Keratinocyte (primary cell): ENCODE measurements around the gene ROBO2. TPM values are rescaled to one million over a fixed set of nuclear protein-coding genes. Genes with fewer than 3 reads are reported as not detected.

Experiments used
- DNase-seq: peaks from one replicate; pipeline ENCODE4 v3.0.0-alpha.2; 2011; ENCODE audit warnings: low read depth, missing footprints, low spot score
- FAIRE-seq: peaks from 2 replicates; lab custom pipeline; 2011; peaks lifted over from hg19 to GRCh38; lab: Jason Lieb, UNC
- H2AFZ ChIP-seq: 2 replicates; pipeline ENCODE4 v1.6.0; 2012; ENCODE audit warnings: low read length, control low read depth, inconsistent platforms; ENCODE audit not compliant: control insufficient read depth
- H3K27ac ChIP-seq: 2 replicates; pipeline ENCODE4 v1.5.1; 2011; ENCODE audit warnings: low read length; ENCODE audit not compliant: control insufficient read depth, insufficient read depth
- H3K27me3 ChIP-seq: 3 replicates; pipeline ENCODE4 v1.6.0; 2011; ENCODE audit warnings: low read length; ENCODE audit not compliant: control insufficient read depth, insufficient read depth; ENCODE audit errors: extremely low read depth
- H3K36me3 ChIP-seq, 2 experiments: 2 replicates in 1 of 2; 3 replicates in 1 of 2; pipeline ENCODE4 v1.5.1; 2011; ENCODE audit warnings: low read length in 2 of 2, mild to moderate bottlenecking in 1 of 2; ENCODE audit not compliant: control insufficient read depth in 2 of 2, insufficient read depth in 2 of 2; ENCODE audit errors: extremely low read depth in 1 of 2
- H3K4me1 ChIP-seq: 3 replicates; pipeline ENCODE4 v1.5.1; 2011; ENCODE audit warnings: low read length; ENCODE audit not compliant: control insufficient read depth, insufficient read depth; ENCODE audit errors: extremely low read depth
- H3K4me2 ChIP-seq: 3 replicates; pipeline ENCODE4 v1.6.0; 2011; ENCODE audit warnings: low read depth, low read length; ENCODE audit not compliant: control insufficient read depth, insufficient read depth; ENCODE audit errors: extremely low read depth
- H3K4me3 ChIP-seq, 3 experiments: fragments of 200-600 bp in 1 of 3; sonication (generic) in 1 of 3; 2 replicates in 2 of 3; 3 replicates in 1 of 3; pipeline ENCODE4 v1.5.1; 2011 to 2016; ENCODE audit warnings: low read length in 3 of 3, mild to moderate bottlenecking in 3 of 3, control low read depth in 2 of 3, inconsistent platforms in 1 of 3, low read depth in 1 of 3, mixed read lengths in 1 of 3, mixed run types in 1 of 3, moderate library complexity in 1 of 3; ENCODE audit not compliant: control insufficient read depth in 2 of 3, insufficient read depth in 2 of 3; ENCODE audit errors: extremely low read depth in 1 of 3
- H3K79me2 ChIP-seq: 2 replicates; pipeline ENCODE4 v1.6.0; 2012; ENCODE audit warnings: low read length; ENCODE audit not compliant: control insufficient read depth, insufficient read depth
- H3K9ac ChIP-seq: 3 replicates; pipeline ENCODE4 v1.6.0; 2011; ENCODE audit warnings: low read length; ENCODE audit not compliant: control insufficient read depth, insufficient read depth; ENCODE audit errors: extremely low read depth
- H3K9me1 ChIP-seq: 3 replicates; pipeline ENCODE4 v1.6.0; 2011; ENCODE audit warnings: low read length; ENCODE audit not compliant: control insufficient read depth, insufficient read depth; ENCODE audit errors: extremely low read depth
- H3K9me3 ChIP-seq: 2 replicates; pipeline ENCODE4 v1.5.1; 2012; ENCODE audit warnings: low read depth, low read length; ENCODE audit not compliant: control insufficient read depth
- H4K20me1 ChIP-seq: 3 replicates; pipeline ENCODE4 v1.6.0; 2011; ENCODE audit warnings: low read length; ENCODE audit not compliant: control insufficient read depth, insufficient read depth; ENCODE audit errors: extremely low read depth
- EZH2 ChIP-seq: IDR thresholded peaks from one replicate; pipeline ENCODE4 v1.6.1; 2012; ENCODE audit warnings: inconsistent platforms, mild to moderate bottlenecking, low read length, moderate library complexity
- dilution Hi-C: fragments of 300-500 bp; cut with MboI; formaldehyde crosslinking; loops from one replicate; pipeline ENCODE4 v1.7.0; 2020; ENCODE audit warnings: low sequenced_read_pairs; ENCODE audit not compliant: extremely low pct_ligation_motif_present
- polyA plus RNA-seq, 5 experiments: library from polyadenylated mRNA; depleted of rRNA in 3 of 5; stranded (reverse) in 3 of 5; stranded (forward) in 1 of 5; unstranded in 1 of 5; fragments of >200 nt; gene quantifications; 1 replicate in 1 of 5; 2 replicates in 3 of 5; 3 replicates in 1 of 5; pipeline versions ENCODE4 v1.2.1 to v1.2.3, GENCODE V29; 2011 to 2012; ENCODE audit warnings: missing spikeins in 2 of 5, low read depth in 1 of 5, low replicate concordance in 1 of 5
- TF ChIP-seq, protein P1 (sequence below), 3 experiments: IDR thresholded peaks in 1 of 3; conservative IDR thresholded peaks in 1 of 3; optimal IDR thresholded peaks in 1 of 3; 2 replicates in 2 of 3; 3 replicates in 1 of 3; pipeline versions ENCODE3 to v1.5.1; 2011; ENCODE audit warnings: low read length in 3 of 3, mild to moderate bottlenecking in 3 of 3, moderate library complexity in 2 of 3, control low read depth in 1 of 3, inconsistent platforms in 1 of 3; ENCODE audit not compliant: insufficient read depth in 2 of 3; ENCODE audit errors: extremely low read depth in 1 of 3

The ROBO2 gene
- polyA plus RNA-seq, 1 donor (not counting 4 experiments of a cell fraction or from before 2014, with no cell fraction given) = 0.30 TPM

DNA sequence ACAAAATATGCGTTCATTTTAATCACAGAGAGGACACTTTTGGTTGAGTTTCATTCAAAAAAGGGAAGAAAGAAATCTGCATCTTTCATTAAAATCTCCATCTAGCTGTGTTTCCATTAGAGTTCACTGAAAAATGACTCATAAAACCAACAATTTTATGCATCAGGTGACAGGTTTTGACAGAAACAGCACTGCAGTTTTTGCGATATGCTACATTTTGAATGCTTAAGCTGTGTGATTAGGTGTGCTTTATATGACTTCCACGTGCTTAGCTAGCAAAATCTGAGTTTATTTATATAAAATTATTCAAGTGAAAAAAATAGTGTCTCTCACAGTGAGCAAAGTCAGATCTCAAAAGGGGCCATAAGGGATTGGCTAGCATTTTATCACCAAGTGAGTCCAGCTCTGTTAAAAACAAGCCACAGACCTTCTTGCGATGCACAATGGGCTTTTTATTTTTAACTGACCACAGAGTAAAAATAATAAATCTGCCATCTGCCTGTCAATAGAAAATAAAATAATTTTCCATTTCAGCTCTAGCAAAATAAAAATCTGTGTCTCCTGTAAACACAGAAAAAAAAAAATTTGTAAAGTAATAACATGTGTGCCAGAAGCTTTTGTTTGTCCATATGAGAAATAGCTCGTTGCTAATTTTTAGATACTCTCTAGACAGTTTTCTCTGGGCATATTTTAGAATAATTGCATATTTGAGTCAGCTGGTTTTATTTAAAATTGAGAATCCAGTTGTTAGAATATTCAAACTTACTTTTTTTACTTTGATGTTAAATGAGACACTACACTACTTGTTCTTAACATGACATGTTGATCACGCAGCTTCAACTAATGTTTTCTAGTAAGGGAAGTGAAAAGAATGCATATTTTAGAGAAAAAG is 409.8 kb downstream of the ROBO2 start:
- H3K4me1 ChIP-seq = no peaks in the 10 kb centered on the region
- FAIRE-seq (no peak), DNase-seq (no peak)
- H3K27ac ChIP-seq = no peak overlapping the region
- H3K79me2 ChIP-seq = no peaks in the 10 kb centered on the region
- no peaks in the 10 kb centered on the region for H3K9me3 ChIP-seq
- no peak for TF ChIP-seq EZH2
- TF ChIP-seq, protein P1, sequence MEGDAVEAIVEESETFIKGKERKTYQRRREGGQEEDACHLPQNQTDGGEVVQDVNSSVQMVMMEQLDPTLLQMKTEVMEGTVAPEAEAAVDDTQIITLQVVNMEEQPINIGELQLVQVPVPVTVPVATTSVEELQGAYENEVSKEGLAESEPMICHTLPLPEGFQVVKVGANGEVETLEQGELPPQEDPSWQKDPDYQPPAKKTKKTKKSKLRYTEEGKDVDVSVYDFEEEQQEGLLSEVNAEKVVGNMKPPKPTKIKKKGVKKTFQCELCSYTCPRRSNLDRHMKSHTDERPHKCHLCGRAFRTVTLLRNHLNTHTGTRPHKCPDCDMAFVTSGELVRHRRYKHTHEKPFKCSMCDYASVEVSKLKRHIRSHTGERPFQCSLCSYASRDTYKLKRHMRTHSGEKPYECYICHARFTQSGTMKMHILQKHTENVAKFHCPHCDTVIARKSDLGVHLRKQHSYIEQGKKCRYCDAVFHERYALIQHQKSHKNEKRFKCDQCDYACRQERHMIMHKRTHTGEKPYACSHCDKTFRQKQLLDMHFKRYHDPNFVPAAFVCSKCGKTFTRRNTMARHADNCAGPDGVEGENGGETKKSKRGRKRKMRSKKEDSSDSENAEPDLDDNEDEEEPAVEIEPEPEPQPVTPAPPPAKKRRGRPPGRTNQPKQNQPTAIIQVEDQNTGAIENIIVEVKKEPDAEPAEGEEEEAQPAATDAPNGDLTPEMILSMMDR (optimal IDR thresholded peaks at IDR 0.05 in 1 of 3, IDR thresholded peaks at IDR 0.05 in 1 of 3, conservative IDR thresholded peaks at IDR 0.05 in 1 of 3; ENCODE audit: extremely low read depth in 1 of 3, insufficient read depth in 2 of 3, low read length in 3 of 3) = no peak
- no peaks in the 10 kb centered on the region for H3K36me3 ChIP-seq
- no peak overlapping the region for H3K4me3 ChIP-seq
- no peak overlapping the region for H3K4me2 ChIP-seq
- no peaks in the 10 kb centered on the region for H3K9me1 ChIP-seq
- dilution Hi-C loops = no loop called here
- H3K9ac ChIP-seq = no peak overlapping the region
- H2AFZ ChIP-seq = no peak overlapping the region
- no peaks in the 10 kb centered on the region for H4K20me1 ChIP-seq
- no peaks in the 10 kb centered on the region for H3K27me3 ChIP-seq

DNA sequence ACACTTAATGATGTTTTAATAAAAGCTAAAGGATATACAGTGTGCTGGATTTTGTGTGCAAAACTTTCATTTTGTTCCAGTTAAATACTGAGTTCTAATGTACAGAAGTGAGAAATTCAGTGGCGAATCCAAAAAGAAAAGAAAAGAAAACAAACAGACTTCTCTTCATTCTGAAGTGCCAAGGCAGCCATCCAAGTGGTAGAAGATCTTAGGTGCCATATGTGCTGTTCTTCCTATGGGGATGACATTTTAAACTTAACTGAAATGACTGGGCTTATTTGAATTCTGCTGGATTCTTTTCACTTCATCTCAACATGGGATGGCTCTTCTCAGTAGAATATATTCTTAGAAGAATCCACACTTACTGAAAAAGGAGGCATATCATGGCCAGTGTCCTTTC is 416.5 kb downstream of the ROBO2 start:
- Histone ChIP-seq H3K79me2 (no peaks in the 10 kb centered on the region), H3K27me3 (no peaks in the 10 kb centered on the region), H3K9me1 (no peaks in the 10 kb centered on the region), H3K9me3 (no peaks in the 10 kb centered on the region), H3K9ac (no peak overlapping the region), H3K4me3 (no peak overlapping the region), H4K20me1 (no peaks in the 10 kb centered on the region), H3K4me1 (no peaks in the 10 kb centered on the region), H3K36me3 (no peaks in the 10 kb centered on the region), H3K27ac (no peak overlapping the region), H3K4me2 (no peak overlapping the region), H2AFZ (no peak overlapping the region)
- DNase-seq = no peak
- FAIRE-seq = no peak
- dilution Hi-C loops = no loop called here
- TF ChIP-seq, protein P1 (optimal IDR thresholded peaks at IDR 0.05 in 1 of 3, IDR thresholded peaks at IDR 0.05 in 1 of 3, conservative IDR thresholded peaks at IDR 0.05 in 1 of 3; ENCODE audit: extremely low read depth in 1 of 3, insufficient read depth in 2 of 3, low read length in 3 of 3) = no peak
- TF ChIP-seq EZH2 = no peak
